Keratinocyte (primary cell): ENCODE data around the gene WFDC1. TPM values are rescaled to one million over a fixed set of nuclear protein-coding genes. Genes with fewer than 3 reads are reported as not detected.

Experiments
- DNase-seq: peaks from one replicate; pipeline ENCODE4 v3.0.0-alpha.2; 2011; ENCODE audit warnings: low read depth, missing footprints, low spot score
- FAIRE-seq: peaks from 2 replicates; lab custom pipeline; 2011; peaks lifted over from hg19 to GRCh38; lab: Jason Lieb, UNC
- H2AFZ ChIP-seq: 2 replicates; pipeline ENCODE4 v1.6.0; 2012; ENCODE audit warnings: low read length, control low read depth, inconsistent platforms; ENCODE audit not compliant: control insufficient read depth
- H3K27ac ChIP-seq: 2 replicates; pipeline ENCODE4 v1.5.1; 2011; ENCODE audit warnings: low read length; ENCODE audit not compliant: control insufficient read depth, insufficient read depth
- H3K27me3 ChIP-seq: 3 replicates; pipeline ENCODE4 v1.6.0; 2011; ENCODE audit warnings: low read length; ENCODE audit not compliant: control insufficient read depth, insufficient read depth; ENCODE audit errors: extremely low read depth
- H3K36me3 ChIP-seq, 2 experiments: 2 replicates in 1 of 2; 3 replicates in 1 of 2; pipeline ENCODE4 v1.5.1; 2011; ENCODE audit warnings: low read length in 2 of 2, mild to moderate bottlenecking in 1 of 2; ENCODE audit not compliant: control insufficient read depth in 2 of 2, insufficient read depth in 2 of 2; ENCODE audit errors: extremely low read depth in 1 of 2
- H3K4me1 ChIP-seq: 3 replicates; pipeline ENCODE4 v1.5.1; 2011; ENCODE audit warnings: low read length; ENCODE audit not compliant: control insufficient read depth, insufficient read depth; ENCODE audit errors: extremely low read depth
- H3K4me2 ChIP-seq: 3 replicates; pipeline ENCODE4 v1.6.0; 2011; ENCODE audit warnings: low read depth, low read length; ENCODE audit not compliant: control insufficient read depth, insufficient read depth; ENCODE audit errors: extremely low read depth
- H3K4me3 ChIP-seq, 3 experiments: fragments of 200-600 bp in 1 of 3; sonication (generic) in 1 of 3; 2 replicates in 2 of 3; 3 replicates in 1 of 3; pipeline ENCODE4 v1.5.1; 2011 to 2016; ENCODE audit warnings: low read length in 3 of 3, mild to moderate bottlenecking in 3 of 3, control low read depth in 2 of 3, inconsistent platforms in 1 of 3, low read depth in 1 of 3, mixed read lengths in 1 of 3, mixed run types in 1 of 3, moderate library complexity in 1 of 3; ENCODE audit not compliant: control insufficient read depth in 2 of 3, insufficient read depth in 2 of 3; ENCODE audit errors: extremely low read depth in 1 of 3
- H3K79me2 ChIP-seq: 2 replicates; pipeline ENCODE4 v1.6.0; 2012; ENCODE audit warnings: low read length; ENCODE audit not compliant: control insufficient read depth, insufficient read depth
- H3K9ac ChIP-seq: 3 replicates; pipeline ENCODE4 v1.6.0; 2011; ENCODE audit warnings: low read length; ENCODE audit not compliant: control insufficient read depth, insufficient read depth; ENCODE audit errors: extremely low read depth
- H3K9me1 ChIP-seq: 3 replicates; pipeline ENCODE4 v1.6.0; 2011; ENCODE audit warnings: low read length; ENCODE audit not compliant: control insufficient read depth, insufficient read depth; ENCODE audit errors: extremely low read depth
- H3K9me3 ChIP-seq: 2 replicates; pipeline ENCODE4 v1.5.1; 2012; ENCODE audit warnings: low read depth, low read length; ENCODE audit not compliant: control insufficient read depth
- H4K20me1 ChIP-seq: 3 replicates; pipeline ENCODE4 v1.6.0; 2011; ENCODE audit warnings: low read length; ENCODE audit not compliant: control insufficient read depth, insufficient read depth; ENCODE audit errors: extremely low read depth
- CTCF ChIP-seq, 3 experiments: IDR thresholded peaks in 1 of 3; conservative IDR thresholded peaks in 1 of 3; optimal IDR thresholded peaks in 1 of 3; 2 replicates in 2 of 3; 3 replicates in 1 of 3; pipeline versions ENCODE3 to v1.5.1; 2011; ENCODE audit warnings: low read length in 3 of 3, mild to moderate bottlenecking in 3 of 3, moderate library complexity in 2 of 3, control low read depth in 1 of 3, inconsistent platforms in 1 of 3; ENCODE audit not compliant: insufficient read depth in 2 of 3; ENCODE audit errors: extremely low read depth in 1 of 3
- EZH2 ChIP-seq: IDR thresholded peaks from one replicate; pipeline ENCODE4 v1.6.1; 2012; ENCODE audit warnings: inconsistent platforms, mild to moderate bottlenecking, low read length, moderate library complexity
- dilution Hi-C: fragments of 300-500 bp; cut with MboI; formaldehyde crosslinking; loops from one replicate; pipeline ENCODE4 v1.7.0; 2020; ENCODE audit warnings: low sequenced_read_pairs; ENCODE audit not compliant: extremely low pct_ligation_motif_present
- polyA plus RNA-seq, 5 experiments: library from polyadenylated mRNA; depleted of rRNA in 3 of 5; stranded (reverse) in 3 of 5; stranded (forward) in 1 of 5; unstranded in 1 of 5; fragments of >200 nt; gene quantifications; 1 replicate in 1 of 5; 2 replicates in 3 of 5; 3 replicates in 1 of 5; pipeline versions ENCODE4 v1.2.1 to v1.2.3, GENCODE V29; 2011 to 2012; ENCODE audit warnings: missing spikeins in 2 of 5, low read depth in 1 of 5, low replicate concordance in 1 of 5

The WFDC1 gene
- polyA plus RNA-seq, 1 donor (not counting 4 experiments of a cell fraction or from before 2014, with no cell fraction given), result not detected

GRCh38 chr16:84350685-84351400 is 56.2 kb downstream of the WFDC1 start:
- Histone ChIP-seq H3K9me1 (no peaks in the 10 kb centered on the region), H3K36me3 (no peaks in the 10 kb centered on the region), H2AFZ (no peak overlapping the region), H4K20me1 (no peaks in the 10 kb centered on the region), H3K4me3 (no peak overlapping the region), H3K4me2 (no peak overlapping the region), H3K79me2 (no peaks in the 10 kb centered on the region), H3K27ac (no peak overlapping the region), H3K4me1 (peaks cover 4% of the 10 kb centered on the region), H3K9me3 (no peaks in the 10 kb centered on the region), H3K9ac (no peak overlapping the region), H3K27me3 (peaks cover 21% of the 10 kb centered on the region)
- DNase-seq (no peak), FAIRE-seq (no peak)
- dilution Hi-C loops, result no loop called here
- TF ChIP-seq EZH2 (no peak), CTCF (optimal IDR thresholded peaks at IDR 0.05 in 1 of 3, IDR thresholded peaks at IDR 0.05 in 1 of 3, conservative IDR thresholded peaks at IDR 0.05 in 1 of 3; ENCODE audit: extremely low read depth in 1 of 3, insufficient read depth in 2 of 3, low read length in 3 of 3) (no peak)

GRCh38 chr16:84351630-84352029 is 57.0 kb downstream of the WFDC1 start:
- FAIRE-seq (no peak), DNase-seq (no peak)
- dilution Hi-C loops, result no loop called here
- Histone ChIP-seq H3K27ac (no peak overlapping the region), H3K9me3 (no peaks in the 10 kb centered on the region), H2AFZ (no peak overlapping the region), H3K79me2 (no peaks in the 10 kb centered on the region), H3K4me3 (no peak overlapping the region), H3K9me1 (no peaks in the 10 kb centered on the region), H3K9ac (no peak overlapping the region), H3K4me1 (peaks cover 11% of the 10 kb centered on the region), H3K4me2 (no peak overlapping the region), H3K36me3 (no peaks in the 10 kb centered on the region), H3K27me3 (peaks cover 25% of the 10 kb centered on the region), H4K20me1 (no peaks in the 10 kb centered on the region)
- no peak for TF ChIP-seq EZH2
- TF ChIP-seq CTCF (optimal IDR thresholded peaks at IDR 0.05 in 1 of 3, IDR thresholded peaks at IDR 0.05 in 1 of 3, conservative IDR thresholded peaks at IDR 0.05 in 1 of 3; ENCODE audit: extremely low read depth in 1 of 3, insufficient read depth in 2 of 3, low read length in 3 of 3), result no peak
